ENCODE data around the gene PTPRO. TPM values are rescaled to one million over a fixed set of nuclear protein-coding genes. Genes with fewer than 3 reads are reported as not detected.

PTPRO gene
- polyA plus RNA-seq, 2 of the 4 experiments (the other 2 are of a cell fraction): 0.04 TPM; not detected in 1

- no peak for ATAC-seq
- no peak overlapping the region for H3K4me3 ChIP-seq
- ChIA-PET CTCF (interaction anchor here (0.7 to 7.3 kb wide), 6 partner anchors 249 to 801 kb away, joined by 3 to 55 read pairs (median 3); partner anchors contain the start of gene RERG), POLR2A (no interaction called here)
- no peak for DNase-seq (ENCODE audit: low read depth in 1 of 2, low spot score in 1 of 2)
- TF ChIP-seq NFE2L2 (conservative IDR thresholded peaks at IDR 0.05; ENCODE audit: low read length): no peak
- TF ChIP-seq USF2 (IDR thresholded peaks at IDR 0.05): no peak
- TF ChIP-seq HMGXB4 (CRISPR knock-in tag; IDR thresholded peaks at IDR 0.05; ENCODE audit: borderline replicate concordance): no peak
- no peak for TF ChIP-seq MYC (IDR thresholded peaks at IDR 0.05; ENCODE audit: borderline replicate concordance, low read length)
- no peak for TF ChIP-seq POLR2A (IDR thresholded peaks at IDR 0.05; ENCODE audit: low read length)
- TF ChIP-seq ATOH8 (CRISPR knock-in tag; IDR thresholded peaks at IDR 0.05; ENCODE audit: low read depth): no peak
- TF ChIP-seq EP300 (IDR thresholded peaks at IDR 0.05): no peak
- TF ChIP-seq HOXB13 (CRISPR knock-in tag; IDR thresholded peaks at IDR 0.05; ENCODE audit: low read depth): no peak
- no peak for TF ChIP-seq ESRRA (IDR thresholded peaks at IDR 0.05; ENCODE audit: borderline replicate concordance, low read length)
- no peak for TF ChIP-seq FOSB (CRISPR knock-in tag; IDR thresholded peaks at IDR 0.05)
- no peak for TF ChIP-seq BHLHE40 (IDR thresholded peaks at IDR 0.05; ENCODE audit: low read depth, low read length)
- H3K4me2 ChIP-seq: no peak overlapping the region
- 63% methylated on average over 2 of the region's 2 CpGs for WGBS (ENCODE audit: missing lambda C conversion rate)
- no peak overlapping the region for H3K27ac ChIP-seq
- peaks cover 5% of the 10 kb centered on the region; the same call in 2 of the 3 replicates for H3K4me1 ChIP-seq
- H3K9me3 ChIP-seq: no peaks in the 10 kb centered on the region
- FAIRE-seq: no peak
Observed at GRCh38 chr12:15525441-15525840, 203.1 kb downstream of the PTPRO start.

- no peak overlapping the region for H3K27ac ChIP-seq
- no peak for FAIRE-seq
- POLR2A ChIA-PET: no interaction called here
- DNase-seq (ENCODE audit: low read depth in 1 of 2, low spot score in 1 of 2): peak in 1 of 2 experiments; percentile 31
- peak overlapping the region; percentile 22; the same call in 2 of the 3 replicates for H3K4me2 ChIP-seq
- CTCF ChIA-PET: interaction anchor here (0.7 to 7.3 kb wide), 6 partner anchors 250 to 802 kb away, joined by 3 to 55 read pairs (median 3); partner anchors contain the start of gene RERG
- no peaks in the 10 kb centered on the region for H3K9me3 ChIP-seq
- no peak for TF ChIP-seq KDM1A (IDR thresholded peaks at IDR 0.05; ENCODE audit: low read depth)
- TF ChIP-seq MAFK (IDR thresholded peaks at IDR 0.05; ENCODE audit: partially characterized antibody): peak; percentile 68
- H3K4me3 ChIP-seq: no peak overlapping the region
- WGBS (ENCODE audit: missing lambda C conversion rate): 43% methylated on average over 4 of the region's 4 CpGs
- H3K4me1 ChIP-seq: peaks cover 5% of the 10 kb centered on the region; the same call in 2 of the 3 replicates
- peak; percentile 40 to 58; a peak in 3 of 6 replicates for ATAC-seq
Observed at GRCh38 chr12:15526033-15526432, 203.7 kb downstream of the PTPRO start.

GRCh38 chr12:15527201-15528080 lies 205.1 kb downstream of the PTPRO start:
- 0 out of 3 replicates have a peak overlapping the region, but pooled peaks have one; percentile 24 for H3K4me3 ChIP-seq
- ChIA-PET CTCF (interaction anchor here (0.6 to 7.3 kb wide), 6 partner anchors 63 to 336 kb away, joined by 3 to 55 read pairs (median 4); no protein-coding TSS in a partner anchor), POLR2A (no interaction called here)
- FAIRE-seq (peak; percentile 43), ATAC-seq (peak; percentile 62 to 80; a peak in 5 of 6 replicates), DNase-seq (ENCODE audit: low read depth in 1 of 2, low spot score in 1 of 2) (peak in 1 of 2 experiments; percentile 66)
- peak overlapping the region in 1 of 2 experiments; percentile 3; a peak in 1 of 6 replicates for H3K27ac ChIP-seq
- TF ChIP-seq SMC3 (IDR thresholded peaks at IDR 0.05) (peak; percentile 32; the same call in 1 of the 3 replicates), RAD21 (conservative IDR thresholded peaks at IDR 0.05 in 1 of 2, IDR thresholded peaks at IDR 0.05 in 1 of 2) (peak; percentile 61 to 69), RCOR1 (IDR thresholded peaks at IDR 0.05; ENCODE audit: low read depth, low read length) (no peak), RFX5 (IDR thresholded peaks at IDR 0.05) (peak; percentile 85), EP300 (IDR thresholded peaks at IDR 0.05) (no peak), CTCF (IDR thresholded peaks at IDR 0.05) (peak; percentile 44; the same call in 2 of the 3 replicates), REST (IDR thresholded peaks at IDR 0.05) (no peak), FOSL2 (IDR thresholded peaks at IDR 0.05) (no peak), FOSL2 (CRISPR knock-in tag; IDR thresholded peaks at IDR 0.05) (no peak)
- peaks cover 5% of the 10 kb centered on the region; the same call in 2 of the 3 replicates for H3K4me1 ChIP-seq
- WGBS (ENCODE audit: missing lambda C conversion rate): 44% methylated on average over 8 of the region's 8 CpGs
- H3K4me2 ChIP-seq: peak overlapping the region; percentile 69
- no peaks in the 10 kb centered on the region for H3K9me3 ChIP-seq

All from A549 (cell line).